ENCODE data around the gene CR2.
"Not testable (repeated sequence)": the region's sequence is repeated elsewhere in the genome, so short reads cannot be mapped to it uniquely, and the experiment has no call there.

The CR2 gene

GRCh38 chr1:207516729-207517128 lies 62.6 kb downstream of the CR2 start:
- DNase-seq = no peak

GRCh38 chr1:207518608-207519236 lies 64.6 kb downstream of the CR2 start:
- no peak for DNase-seq

GRCh38 chr1:207519505-207520399 lies 65.6 kb downstream of the CR2 start:
- no peak for DNase-seq

GRCh38 chr1:207520400-207521345 lies 66.5 kb downstream of the CR2 start:
- DNase-seq = not testable (repeated sequence)

GRCh38 chr1:207525239-207525638 lies 71.1 kb downstream of the CR2 start:
- DNase-seq = not testable (repeated sequence)

GRCh38 chr1:207528401-207528800 lies 74.3 kb downstream of the CR2 start:
- not testable (repeated sequence) for DNase-seq

GRCh38 chr1:207536263-207536662 lies 82.1 kb downstream of the CR2 start:
- DNase-seq = not testable (repeated sequence)

All from activated CD8-positive, alpha-beta memory T cell treated with anti-CD3 and anti-CD28 coated beads, Interleukin-2, amount 50 U/mL, for 48 hours (primary cell).